Neural cell (in vitro differentiated cells): ENCODE data around the gene NFILZ. TPM values are rescaled to one million over a fixed set of nuclear protein-coding genes. Genes with fewer than 3 reads are reported as not detected.
A peak's percentile ranks its signal among the peaks of the same experiment; 100 is the strongest.

Source experiments
- H2AFZ ChIP-seq: fragments of 200-600, 300-800 bp; sonication (generic), shearing (Covaris generic); 2 replicates; pipeline ENCODE4 v1.6.0; 2014; ENCODE audit warnings: low read depth, mild to moderate bottlenecking, antibody characterized with exemption, low read length, moderate library complexity
- H3F3A ChIP-seq: fragments of 200-600 bp; shearing (Covaris generic); 2 replicates; pipeline ENCODE4 v1.6.1; 2016; ENCODE audit warnings: mild to moderate bottlenecking, moderate library complexity, mixed read lengths, antibody characterized with exemption, low read length; ENCODE audit not compliant: insufficient read depth, poor library complexity, severe bottlenecking
- H3K27ac ChIP-seq: fragments of 200-600, 300-800 bp; sonication (generic), shearing (Covaris generic); 2 replicates; pipeline ENCODE4 v1.5.1; 2014; ENCODE audit warnings: mild to moderate bottlenecking, low read length, moderate library complexity
- H3K27me3 ChIP-seq: fragments of 300-800, 200-600 bp; sonication (generic), shearing (Covaris generic); 2 replicates; pipeline ENCODE4 v1.6.0; 2014; ENCODE audit warnings: mild to moderate bottlenecking, low read depth, low read length, moderate library complexity; ENCODE audit not compliant: insufficient read depth
- H3K36me3 ChIP-seq: fragments of 300-800, 200-600 bp; sonication (generic), shearing (Covaris generic); 2 replicates; pipeline ENCODE4 v1.5.1; 2014; ENCODE audit warnings: mild to moderate bottlenecking, antibody characterized with exemption, low read length, moderate library complexity; ENCODE audit not compliant: insufficient read depth
- H3K4me2 ChIP-seq: fragments of 300-800, 200-600 bp; sonication (generic), shearing (Covaris generic); 2 replicates; pipeline ENCODE4 v1.6.0; 2014; ENCODE audit warnings: mild to moderate bottlenecking, low read length
- H3K4me3 ChIP-seq: fragments of 300-800, 200-600 bp; sonication (generic), shearing (Covaris generic); 2 replicates; pipeline ENCODE4 v1.5.1; 2014; ENCODE audit warnings: mild to moderate bottlenecking, low read length, moderate library complexity
- H3K79me2 ChIP-seq: fragments of 200-600 bp; shearing (Covaris generic); replicated peaks from 2 replicates; pipeline ENCODE4 v1.6.0; 2014; ENCODE audit warnings: mild to moderate bottlenecking, low read length, moderate library complexity; ENCODE audit not compliant: insufficient read depth
- H3K9ac ChIP-seq: fragments of 300-800, 200-600 bp; sonication (generic), shearing (Covaris generic); 2 replicates; pipeline ENCODE4 v1.6.1; 2016; ENCODE audit warnings: mild to moderate bottlenecking, low read length, mixed read lengths
- H3K9me2 ChIP-seq: fragments of 200-600 bp; shearing (Covaris generic); 2 replicates; pipeline ENCODE4 v1.6.1; 2016; ENCODE audit warnings: mild to moderate bottlenecking, low read length, mixed read lengths; ENCODE audit not compliant: insufficient read depth
- H3K9me3 ChIP-seq: fragments of 200-600, 300-800 bp; sonication (generic), shearing (Covaris generic); 2 replicates; pipeline ENCODE4 v1.6.1; 2016; ENCODE audit warnings: mild to moderate bottlenecking, mixed run types, low read length, moderate library complexity, mixed read lengths
- H4K20me1 ChIP-seq: fragments of 200-600 bp; shearing (Covaris generic); 2 replicates; pipeline ENCODE4 v1.6.1; 2016; ENCODE audit warnings: mild to moderate bottlenecking, mixed run types; ENCODE audit not compliant: insufficient read depth
- CTCF ChIP-seq: fragments of 450-650 bp; IDR thresholded peaks from 2 replicates; pipeline ENCODE4 v1.5.1; 2014; ENCODE audit warnings: antibody characterized with exemption, mild to moderate bottlenecking, moderate library complexity; ENCODE audit not compliant: poor library complexity, severe bottlenecking
- EP300 ChIP-seq: fragments of 450-650 bp; conservative IDR thresholded peaks from 2 replicates; pipeline ENCODE4 v1.6.1; 2014; ENCODE audit warnings: antibody characterized with exemption, mild to moderate bottlenecking, moderate library complexity; ENCODE audit not compliant: poor library complexity, severe bottlenecking
- EZH2 ChIP-seq: fragments of 200-600, 300-800 bp; shearing (Covaris generic), sonication (generic); IDR thresholded peaks from 2 replicates; pipeline ENCODE4 v1.6.1; 2014; ENCODE audit warnings: antibody characterized with exemption, low read length, borderline replicate concordance, mild to moderate bottlenecking; ENCODE audit not compliant: insufficient read depth, poor library complexity, severe bottlenecking
- MXI1 ChIP-seq: fragments of 450-650 bp; conservative IDR thresholded peaks from 2 replicates; pipeline ENCODE4 v1.6.1; 2014; ENCODE audit warnings: antibody characterized with exemption, mild to moderate bottlenecking; ENCODE audit not compliant: poor library complexity, severe bottlenecking
- POLR2AphosphoS5 ChIP-seq: IDR thresholded peaks from 2 replicates; pipeline ENCODE4 v1.6.1; 2012
- RAD21 ChIP-seq: fragments of 450-650 bp; conservative IDR thresholded peaks from 2 replicates; pipeline ENCODE4 v1.6.1; 2014; ENCODE audit warnings: antibody characterized with exemption, mild to moderate bottlenecking, moderate library complexity
- REST ChIP-seq: IDR thresholded peaks from 2 replicates; pipeline ENCODE4 v1.6.1; 2012; ENCODE audit warnings: borderline replicate concordance
- SMC3 ChIP-seq: fragments of 450-650 bp; conservative IDR thresholded peaks from 2 replicates; pipeline ENCODE4 v1.6.1; 2014; ENCODE audit warnings: antibody characterized with exemption, mild to moderate bottlenecking, moderate library complexity; ENCODE audit not compliant: poor library complexity
- TAF1 ChIP-seq: IDR thresholded peaks from 2 replicates; pipeline ENCODE4 v1.6.1; 2012; ENCODE audit warnings: low read depth
- polyA plus RNA-seq: library from polyadenylated mRNA; depleted of rRNA; stranded (reverse); fragments of >200 nt; gene quantifications from 2 replicates; pipeline ENCODE4 v1.2.3, GENCODE V29; 2014

NFILZ gene
- polyA plus RNA-seq, 1 donor from 2014 or later = not detected

- Histone ChIP-seq H3K9me3 (peaks cover 3% of the 10 kb centered on the region), H2AFZ (peak within 1 kb of the TSS; percentile 79), H3K79me2 (peaks cover 9% of the 10 kb centered on the region), H3K27me3 (no peaks in the 10 kb centered on the region), H3K27ac (peak within 1 kb of the TSS; percentile 84), H4K20me1 (no peaks in the 10 kb centered on the region), H3K4me2 (peak within 1 kb of the TSS; percentile 37), H3K9me2 (no peaks in the 10 kb centered on the region), H3K36me3 (no peaks in the 10 kb centered on the region), H3F3A (no peaks in the 10 kb centered on the region), H3K9ac (peak within 1 kb of the TSS; percentile 84), H3K4me3 (peak within 1 kb of the TSS; percentile 67)
- TF ChIP-seq EP300 (peak; percentile 60), MXI1 (peak; percentile 64), CTCF (no peak), SMC3 (peak; percentile 26), TAF1 (no peak), RAD21 (peak; percentile 25), REST (peak; percentile 11), POLR2AphosphoS5 (peak; percentile 40)
These were observed 20.1 kb upstream of the NFILZ start, which contains the start of gene ADAMTS10 for GRCh38 chr19:8610041-8610935. TSS of gene ADAMTS10 (minus strand) at chr19:8610715. CDS start at chr19:8605710, 5,005 bp downstream.

GRCh38 chr19:8610936-8611300, 19.5 kb upstream of the NFILZ start:
- Histone ChIP-seq H3K27ac (peak overlapping the region; percentile 31), H3K4me3 (peak overlapping the region; percentile 67), H3K9ac (peak overlapping the region; percentile 84), H3K9me2 (no peaks in the 10 kb centered on the region), H3K79me2 (peaks cover 9% of the 10 kb centered on the region), H2AFZ (no peak overlapping the region), H3F3A (no peaks in the 10 kb centered on the region), H3K9me3 (peaks cover under 1% of the 10 kb centered on the region), H4K20me1 (no peaks in the 10 kb centered on the region), H3K36me3 (no peaks in the 10 kb centered on the region), H3K27me3 (no peaks in the 10 kb centered on the region), H3K4me2 (no peak overlapping the region)
- TF ChIP-seq EZH2 = no peak
- TF ChIP-seq EP300 = no peak
- no peak for TF ChIP-seq SMC3
- TF ChIP-seq TAF1 = no peak
- TF ChIP-seq REST = no peak
- TF ChIP-seq MXI1 = no peak
- no peak for TF ChIP-seq RAD21
- TF ChIP-seq CTCF = no peak
